ENCODE results near the gene SORL1. TPM values are rescaled to one million over a fixed set of nuclear protein-coding genes. Genes with fewer than 3 reads are reported as not detected.

The SORL1 gene
- total RNA-seq, 1 donor from 2014 or later = 10.5 TPM

GRCh38 chr11:121615501-121615900 is 163.4 kb downstream of the SORL1 start:
- no peak overlapping the region for H3K4me3 ChIP-seq
- TF ChIP-seq, protein P1, sequence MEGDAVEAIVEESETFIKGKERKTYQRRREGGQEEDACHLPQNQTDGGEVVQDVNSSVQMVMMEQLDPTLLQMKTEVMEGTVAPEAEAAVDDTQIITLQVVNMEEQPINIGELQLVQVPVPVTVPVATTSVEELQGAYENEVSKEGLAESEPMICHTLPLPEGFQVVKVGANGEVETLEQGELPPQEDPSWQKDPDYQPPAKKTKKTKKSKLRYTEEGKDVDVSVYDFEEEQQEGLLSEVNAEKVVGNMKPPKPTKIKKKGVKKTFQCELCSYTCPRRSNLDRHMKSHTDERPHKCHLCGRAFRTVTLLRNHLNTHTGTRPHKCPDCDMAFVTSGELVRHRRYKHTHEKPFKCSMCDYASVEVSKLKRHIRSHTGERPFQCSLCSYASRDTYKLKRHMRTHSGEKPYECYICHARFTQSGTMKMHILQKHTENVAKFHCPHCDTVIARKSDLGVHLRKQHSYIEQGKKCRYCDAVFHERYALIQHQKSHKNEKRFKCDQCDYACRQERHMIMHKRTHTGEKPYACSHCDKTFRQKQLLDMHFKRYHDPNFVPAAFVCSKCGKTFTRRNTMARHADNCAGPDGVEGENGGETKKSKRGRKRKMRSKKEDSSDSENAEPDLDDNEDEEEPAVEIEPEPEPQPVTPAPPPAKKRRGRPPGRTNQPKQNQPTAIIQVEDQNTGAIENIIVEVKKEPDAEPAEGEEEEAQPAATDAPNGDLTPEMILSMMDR (IDR thresholded peaks at IDR 0.05) = no peak
- no peaks in the 10 kb centered on the region for H3K4me1 ChIP-seq
- no peak overlapping the region for H3K27ac ChIP-seq
- H3K27me3 ChIP-seq = no peaks in the 10 kb centered on the region
- DNase-seq (ENCODE audit: low spot score in 2 of 2) = no peak
- H3K36me3 ChIP-seq = peaks cover 14 to 21% of the 10 kb centered on the region in 2 donors
- intact Hi-C loops (cut with DNase I) = no loop called here
- H3K9me3 ChIP-seq = no peaks in the 10 kb centered on the region

GRCh38 chr11:121618516-121618915 is 166.4 kb downstream of the SORL1 start:
- intact Hi-C loops (cut with DNase I) = no loop called here
- Histone ChIP-seq H3K4me1 (no peaks in the 10 kb centered on the region), H3K36me3 (peaks cover 26% of the 10 kb centered on the region in 2 donors), H3K27me3 (no peaks in the 10 kb centered on the region), H3K4me3 (no peak overlapping the region), H3K27ac (no peak overlapping the region), H3K9me3 (no peaks in the 10 kb centered on the region)
- DNase-seq (ENCODE audit: low spot score in 2 of 2) = no peak
- TF ChIP-seq, protein P1 (IDR thresholded peaks at IDR 0.05) = no peak

DNA sequence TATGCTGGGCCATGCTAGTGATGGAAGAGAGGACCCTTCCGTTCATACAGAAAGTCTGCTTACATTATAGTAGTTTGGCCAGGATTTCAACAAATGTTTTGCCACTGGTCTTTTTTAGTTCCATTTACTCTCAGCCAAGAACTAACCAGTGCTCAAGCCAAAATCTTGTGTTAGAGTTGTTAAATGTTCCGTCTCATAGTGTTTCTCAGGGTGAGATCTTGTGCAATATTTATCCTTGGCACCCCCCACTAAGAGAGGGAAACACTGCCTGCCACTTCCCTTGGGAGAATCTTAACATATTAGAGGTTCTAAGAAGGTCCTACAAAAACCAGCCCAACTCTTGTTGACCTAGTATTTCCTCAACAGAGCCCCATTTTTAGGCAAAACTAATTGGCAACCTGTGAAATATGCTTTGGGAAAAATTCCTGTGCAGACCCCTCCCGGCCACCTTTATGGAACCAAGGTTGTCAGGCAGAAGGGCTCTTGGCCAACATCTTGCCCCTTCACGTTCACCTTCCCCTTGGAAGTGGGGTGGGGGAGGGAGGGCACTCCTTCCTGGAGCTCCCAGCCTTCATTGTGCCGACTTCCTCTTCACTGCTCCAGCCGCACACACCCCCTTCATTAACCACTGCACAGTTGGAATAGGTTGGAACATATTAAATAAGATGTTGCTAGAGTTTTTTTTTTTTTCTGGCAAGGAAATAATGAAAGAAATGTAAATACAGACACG is 173.8 kb downstream of the SORL1 start:
- TF ChIP-seq, protein P1 (IDR thresholded peaks at IDR 0.05) = no peak
- intact Hi-C loops (cut with DNase I) = no loop called here
- Histone ChIP-seq H3K4me1 (peaks cover 3 to 20% of the 10 kb centered on the region in 2 donors), H3K36me3 (peaks cover 9 to 12% of the 10 kb centered on the region in 2 donors), H3K4me3 (no peak overlapping the region), H3K27ac (peak overlapping the region in 1 of 2 donors; percentile 52), H3K9me3 (no peaks in the 10 kb centered on the region), H3K27me3 (no peaks in the 10 kb centered on the region)
- peak in 1 of 2 donors; percentile 74 for DNase-seq (ENCODE audit: low spot score in 2 of 2)

GRCh38 chr11:121626507-121626875 is 174.4 kb downstream of the SORL1 start:
- TF ChIP-seq, protein P1 (IDR thresholded peaks at IDR 0.05) = no peak
- peaks cover 3 to 7% of the 10 kb centered on the region in 2 donors for H3K36me3 ChIP-seq
- peaks cover 3 to 20% of the 10 kb centered on the region in 2 donors for H3K4me1 ChIP-seq
- H3K27me3 ChIP-seq = no peaks in the 10 kb centered on the region
- intact Hi-C loops (cut with DNase I) = no loop called here
- H3K4me3 ChIP-seq = no peak overlapping the region
- no peak for DNase-seq (ENCODE audit: low spot score in 2 of 2)
- peak overlapping the region; percentile 7 to 52 for H3K27ac ChIP-seq
- no peaks in the 10 kb centered on the region for H3K9me3 ChIP-seq

DNA sequence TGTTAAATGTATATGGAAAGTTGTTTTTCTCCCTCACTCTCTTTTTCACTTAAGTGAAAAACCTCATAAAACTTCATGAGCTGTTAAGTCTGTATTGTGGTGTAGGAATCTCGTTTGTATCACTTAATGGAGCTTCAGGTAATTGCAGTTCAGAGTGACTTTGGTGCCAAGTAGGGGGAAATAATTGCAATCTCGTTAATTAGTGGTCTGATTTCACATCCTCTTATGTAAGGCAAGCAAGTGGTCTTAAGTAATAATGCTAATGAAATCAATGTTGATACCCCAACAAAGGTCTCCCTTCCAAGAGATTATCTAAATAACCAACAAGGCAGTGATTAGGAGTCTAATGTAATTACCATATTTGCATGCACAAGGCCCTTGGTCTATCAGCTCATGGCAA is 174.9 kb downstream of the SORL1 start:
- peaks cover 0 to 4% of the 10 kb centered on the region in 2 donors for H3K36me3 ChIP-seq
- no peak overlapping the region for H3K27ac ChIP-seq
- intact Hi-C loops (cut with DNase I) = no loop called here
- TF ChIP-seq, protein P1 (IDR thresholded peaks at IDR 0.05) = no peak
- no peaks in the 10 kb centered on the region for H3K27me3 ChIP-seq
- H3K4me3 ChIP-seq = no peak overlapping the region
- H3K4me1 ChIP-seq = peaks cover 3 to 20% of the 10 kb centered on the region in 2 donors
- H3K9me3 ChIP-seq = no peaks in the 10 kb centered on the region
- DNase-seq (ENCODE audit: low spot score in 2 of 2) = no peak

All from ascending aorta (tissue), 2 donors.